ENCODE data around the gene EGF.

DNA sequence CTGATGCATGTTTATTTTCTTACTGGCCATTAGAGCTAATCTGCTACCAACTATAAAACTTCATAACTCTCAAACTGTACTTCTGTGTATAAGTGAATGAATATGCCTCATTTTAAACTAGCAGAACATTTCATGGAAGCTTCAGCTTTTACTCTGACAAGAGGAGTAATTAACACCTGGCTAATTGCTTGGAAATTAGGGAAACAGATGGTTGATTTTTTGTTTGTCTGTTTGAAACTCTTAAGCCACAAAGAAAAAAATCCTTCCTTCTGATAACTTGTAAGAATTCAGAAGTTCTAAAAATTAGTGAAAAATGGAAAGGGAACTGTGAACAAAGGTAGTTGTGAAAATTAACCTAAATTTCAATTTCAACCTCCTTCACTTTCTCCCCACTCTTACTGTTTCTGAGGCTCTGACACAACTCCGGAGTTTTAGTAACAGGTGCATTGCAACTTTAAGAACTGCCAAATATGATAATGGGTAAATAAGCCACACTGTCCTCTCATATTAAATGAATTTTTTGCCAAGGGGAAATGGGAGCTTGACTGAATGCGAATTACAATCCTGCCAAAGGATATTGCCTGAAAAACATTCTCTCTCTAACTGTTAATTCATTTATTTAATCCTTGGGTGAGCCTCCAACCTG is 1.0 kb downstream of the EGF start:
- TF ChIP-seq, protein P1, sequence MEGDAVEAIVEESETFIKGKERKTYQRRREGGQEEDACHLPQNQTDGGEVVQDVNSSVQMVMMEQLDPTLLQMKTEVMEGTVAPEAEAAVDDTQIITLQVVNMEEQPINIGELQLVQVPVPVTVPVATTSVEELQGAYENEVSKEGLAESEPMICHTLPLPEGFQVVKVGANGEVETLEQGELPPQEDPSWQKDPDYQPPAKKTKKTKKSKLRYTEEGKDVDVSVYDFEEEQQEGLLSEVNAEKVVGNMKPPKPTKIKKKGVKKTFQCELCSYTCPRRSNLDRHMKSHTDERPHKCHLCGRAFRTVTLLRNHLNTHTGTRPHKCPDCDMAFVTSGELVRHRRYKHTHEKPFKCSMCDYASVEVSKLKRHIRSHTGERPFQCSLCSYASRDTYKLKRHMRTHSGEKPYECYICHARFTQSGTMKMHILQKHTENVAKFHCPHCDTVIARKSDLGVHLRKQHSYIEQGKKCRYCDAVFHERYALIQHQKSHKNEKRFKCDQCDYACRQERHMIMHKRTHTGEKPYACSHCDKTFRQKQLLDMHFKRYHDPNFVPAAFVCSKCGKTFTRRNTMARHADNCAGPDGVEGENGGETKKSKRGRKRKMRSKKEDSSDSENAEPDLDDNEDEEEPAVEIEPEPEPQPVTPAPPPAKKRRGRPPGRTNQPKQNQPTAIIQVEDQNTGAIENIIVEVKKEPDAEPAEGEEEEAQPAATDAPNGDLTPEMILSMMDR (IDR thresholded peaks at IDR 0.05), result no peak
- no peak for TF ChIP-seq POLR2A (IDR thresholded peaks at IDR 0.05)

Data from heart left ventricle (tissue), 13 donors.